GM13976 (cell line): ENCODE data around the gene IFNLR1.

Source experiments
- DNase-seq: peaks from one replicate; pipeline ENCODE4 v3.0.0; 2012; ENCODE audit warnings: low spot score
- CTCF ChIP-seq: IDR thresholded peaks from 2 replicates; pipeline ENCODE4 v1.5.1; 2012; ENCODE audit warnings: borderline replicate concordance, mild to moderate bottlenecking; ENCODE audit not compliant: insufficient read depth; ENCODE audit errors: extremely low read depth, missing control alignments, control extremely low read depth
- in situ Hi-C: fragments of 300-500 bp; cut with MboI; formaldehyde crosslinking; loops from one replicate; pipeline ENCODE4 v1.12.0; 2022; ENCODE audit warnings: low sequenced_read_pairs, mixed read lengths, inconsistent platforms; ENCODE audit not compliant: unreplicated experiment

IFNLR1 gene

GRCh38 chr1:24181619-24182018, 5.5 kb downstream of the IFNLR1 start:
- in situ Hi-C loops: no loop called here
- TF ChIP-seq CTCF: no peak
- DNase-seq: no peak

- no peak for TF ChIP-seq CTCF
- in situ Hi-C loops: no loop called here
- no peak for DNase-seq
Observed at GRCh38 chr1:24180676-24181075, 6.4 kb downstream of the IFNLR1 start.

- in situ Hi-C loops: no loop called here
- no peak for TF ChIP-seq CTCF
Observed at GRCh38 chr1:24179251-24179840, 7.7 kb downstream of the IFNLR1 start.

DNA sequence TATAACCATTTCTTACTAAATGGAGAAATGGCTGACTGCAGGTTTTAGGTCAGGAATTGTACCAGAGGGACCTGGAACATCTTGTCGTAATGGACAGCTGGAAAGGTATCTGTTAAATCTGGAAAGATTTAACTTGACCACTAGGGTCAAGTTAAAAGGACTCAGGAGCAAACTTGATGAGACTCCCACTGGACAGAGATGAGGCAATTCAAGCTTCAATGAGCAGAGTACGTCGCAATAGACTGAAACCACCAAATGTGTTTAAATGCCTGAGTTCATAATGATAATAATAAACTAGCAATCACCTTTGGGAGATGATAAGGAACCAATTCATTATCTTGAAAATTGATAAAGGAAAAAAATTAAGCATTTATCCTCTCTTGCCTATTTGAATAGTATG, 8.7 kb downstream of the IFNLR1 start:
- in situ Hi-C loops: no loop called here
- no peak for TF ChIP-seq CTCF
- DNase-seq: no peak

More at GRCh38 chr1:24179251-24179840, 7.7 kb downstream of the IFNLR1 start:
- no peak for DNase-seq

- TF ChIP-seq CTCF: no peak
- in situ Hi-C loops: no loop called here
- no peak for DNase-seq
Observed at GRCh38 chr1:24177161-24177560, 9.9 kb downstream of the IFNLR1 start.

DNA sequence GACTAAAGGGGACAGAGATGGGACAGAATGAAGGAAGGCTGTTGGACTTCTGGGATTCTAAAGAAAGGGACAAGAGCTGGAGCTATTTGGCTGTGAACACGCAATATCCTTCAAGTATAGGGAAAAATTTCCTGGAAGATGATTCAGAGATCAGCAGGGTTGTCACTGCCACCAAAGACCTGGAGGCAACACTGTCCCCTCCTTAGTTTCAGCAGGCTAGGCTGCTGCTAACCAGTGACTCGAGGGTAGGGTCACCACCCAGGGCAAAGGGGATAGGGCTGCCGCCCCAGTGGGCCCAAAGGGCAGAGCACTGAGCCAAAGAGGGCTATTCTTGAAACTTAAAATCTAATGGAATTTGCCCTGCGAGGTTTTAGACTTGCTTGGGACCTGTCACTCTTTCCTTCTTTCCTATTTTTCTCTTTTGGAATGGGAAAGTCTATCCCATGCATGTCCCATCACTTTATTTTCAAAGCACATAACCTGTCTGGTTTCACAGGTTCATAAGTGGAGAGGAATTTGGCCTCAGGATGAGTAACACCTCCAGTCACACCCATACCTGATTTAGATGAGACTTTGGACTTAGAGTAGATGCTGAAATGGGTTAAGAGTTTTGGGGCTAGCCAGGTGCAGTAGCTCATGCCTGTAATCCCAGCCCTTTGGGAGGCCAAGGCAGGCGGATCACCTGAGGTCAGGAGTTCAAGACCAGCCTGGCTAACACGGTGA, 11.9 kb downstream of the IFNLR1 start:
- TF ChIP-seq CTCF: no peak
- no peak for DNase-seq
- in situ Hi-C loops: no loop called here
